Measurements from ENCODE around the gene MAGEL2. TPM values are rescaled to one million over a fixed set of nuclear protein-coding genes. Genes with fewer than 3 reads are reported as not detected.

Gene MAGEL2
- total RNA-seq, 1 donor from 2014 or later, result not detected

GRCh38 chr15:23687143-23687470 lies 39.4 kb upstream of the MAGEL2 start, which contains the start of gene NDN:
NDN (minus strand) TSS chr15:23687305; CDS start chr15:23687217, 88 bp downstream.
- FAIRE-seq, result no peak
- no peak for DNase-seq (ENCODE audit: low read depth)
- no peak for TF ChIP-seq CTCF (IDR thresholded peaks at IDR 0.05; ENCODE audit: insufficient read depth, low read length, severe bottlenecking)
- no peaks in the 10 kb centered on the region for H3K36me3 ChIP-seq (ENCODE audit: control insufficient read depth, insufficient read depth, low read length)
- no peaks in the 10 kb centered on the region for H3K27me3 ChIP-seq (ENCODE audit: control insufficient read depth, insufficient read depth, low read length)
- H3K4me3 ChIP-seq (ENCODE audit: low read depth, low read length), result peak within 1 kb of the TSS; percentile 28

- Histone ChIP-seq H3K36me3 (ENCODE audit: control insufficient read depth, insufficient read depth, low read length) (no peaks in the 10 kb centered on the region), H3K4me3 (ENCODE audit: low read depth, low read length) (peak overlapping the region; percentile 28), H3K27me3 (ENCODE audit: control insufficient read depth, insufficient read depth, low read length) (no peaks in the 10 kb centered on the region)
- DNase-seq (ENCODE audit: low read depth) (no peak), FAIRE-seq (no peak)
- no peak for TF ChIP-seq CTCF (IDR thresholded peaks at IDR 0.05; ENCODE audit: insufficient read depth, low read length, severe bottlenecking)
These were observed 38.9 kb upstream of the MAGEL2 start for GRCh38 chr15:23686466-23687142.

GRCh38 chr15:23671481-23671880 lies 23.8 kb upstream of the MAGEL2 start:
- no peak for DNase-seq (ENCODE audit: low read depth)
- FAIRE-seq, result no peak
- no peak for TF ChIP-seq CTCF (IDR thresholded peaks at IDR 0.05; ENCODE audit: insufficient read depth, low read length, severe bottlenecking)
- H3K36me3 ChIP-seq (ENCODE audit: control insufficient read depth, insufficient read depth, low read length), result no peaks in the 10 kb centered on the region
- no peaks in the 10 kb centered on the region for H3K27me3 ChIP-seq (ENCODE audit: control insufficient read depth, insufficient read depth, low read length)
- H3K4me3 ChIP-seq (ENCODE audit: low read depth, low read length), result no peak overlapping the region

- no peak for TF ChIP-seq CTCF (IDR thresholded peaks at IDR 0.05; ENCODE audit: insufficient read depth, low read length, severe bottlenecking)
- no peaks in the 10 kb centered on the region for H3K27me3 ChIP-seq (ENCODE audit: control insufficient read depth, insufficient read depth, low read length)
- DNase-seq (ENCODE audit: low read depth) (no peak), FAIRE-seq (no peak)
- H3K4me3 ChIP-seq (ENCODE audit: low read depth, low read length), result no peak overlapping the region
- H3K36me3 ChIP-seq (ENCODE audit: control insufficient read depth, insufficient read depth, low read length), result no peaks in the 10 kb centered on the region
These were observed 23.3 kb upstream of the MAGEL2 start for GRCh38 chr15:23670970-23671369.

GRCh38 chr15:23663232-23663631 lies 15.6 kb upstream of the MAGEL2 start:
- Histone ChIP-seq H3K4me3 (ENCODE audit: low read depth, low read length) (no peak overlapping the region), H3K27me3 (ENCODE audit: control insufficient read depth, insufficient read depth, low read length) (no peaks in the 10 kb centered on the region), H3K36me3 (ENCODE audit: control insufficient read depth, insufficient read depth, low read length) (no peaks in the 10 kb centered on the region)
- no peak for DNase-seq (ENCODE audit: low read depth)
- no peak for FAIRE-seq
- no peak for TF ChIP-seq CTCF (IDR thresholded peaks at IDR 0.05; ENCODE audit: insufficient read depth, low read length, severe bottlenecking)
